K562 (cell line): ENCODE measurements around the gene CABLES1. TPM values are rescaled to one million over a fixed set of nuclear protein-coding genes. Genes with fewer than 3 reads are reported as not detected.

Experiments used
- ATAC-seq: fragments of 200-7000 bp; cut with Tn5 transposase; 3 replicates; pipeline ENCODE4 v1.9.1; 2020; ENCODE audit warnings: moderate library complexity
- BruUV-seq: library from RNA; stranded (reverse); fragments of 400-500 nt; replicated peaks from 2 replicates; lab custom pipeline; 2021; lab: Mats Ljungman, UMichigan
- CTCF ChIA-PET: fragments of 300-600 bp; formaldehyde crosslinking; extraction: SDS; loops from one replicate; lab custom pipeline; 2021; ENCODE audit warnings: low intra/inter-chr PET ratio; lab: Yijun Ruan, JAX
- POLR2A ChIA-PET: fragments of 300-600, 350-650 bp; sonication (Branson Sonifier 250); formaldehyde crosslinking; extraction: SDS; loops from one replicate; lab custom pipeline; 2021; ENCODE audit warnings: antibody characterized with exemption, inconsistent platforms; lab: Yijun Ruan, JAX
- DNase-seq, 4 experiments: peaks; one replicate each; pipeline versions ENCODE4 v3.0.0 to v3.0.0-alpha.2; 2011 to 2018; ENCODE audit warnings: low spot score in 3 of 4, mixed read lengths in 3 of 4; ENCODE audit errors: extremely low read depth in 1 of 4
- FAIRE-seq: peaks from 2 replicates; lab custom pipeline; 2011; peaks lifted over from hg19 to GRCh38; lab: Jason Lieb, UNC
- H2AFZ ChIP-seq: 2 replicates; pipeline ENCODE4 v1.6.0; 2011; ENCODE audit warnings: low read depth, low read length, control low read depth, inconsistent platforms
- H3K27ac ChIP-seq: fragments of 200-600 bp; 3 replicates; pipeline ENCODE4 v1.8.0; 2011; ENCODE audit warnings: low read depth, mild to moderate bottlenecking, control low read depth, inconsistent platforms, low read length, moderate library complexity, mixed read lengths; ENCODE audit errors: extremely low read depth
- H3K27me3 ChIP-seq, 2 experiments: fragments of 300-600 bp in 1 of 2; 2 replicates in 1 of 2; 3 replicates in 1 of 2; pipeline versions ENCODE4 v1.6.0 to v1.8.0; 2011; ENCODE audit warnings: inconsistent platforms in 2 of 2, low read length in 2 of 2, mild to moderate bottlenecking in 1 of 2, mixed read lengths in 1 of 2, moderate library complexity in 1 of 2; ENCODE audit not compliant: control insufficient read depth in 2 of 2, insufficient read depth in 2 of 2
- H3K36me3 ChIP-seq: fragments of 300-600 bp; 3 replicates; pipeline ENCODE4 v1.8.0; 2011; ENCODE audit warnings: mild to moderate bottlenecking, low read length, inconsistent platforms; ENCODE audit not compliant: control insufficient read depth, insufficient read depth
- H3K4me1 ChIP-seq, 2 experiments: fragments of 200-600 bp in 1 of 2; replicated peaks in 1 of 2; 2 replicates in 1 of 2; 3 replicates in 1 of 2; pipeline versions ENCODE4 v1.5.1 to v1.8.0; 2011; ENCODE audit warnings: inconsistent platforms in 2 of 2, low read length in 2 of 2, mild to moderate bottlenecking in 1 of 2, mixed read lengths in 1 of 2, moderate library complexity in 1 of 2; ENCODE audit not compliant: control insufficient read depth in 2 of 2, insufficient read depth in 2 of 2
- H3K4me2 ChIP-seq: 2 replicates; pipeline ENCODE4 v1.6.1; 2011; ENCODE audit warnings: low read length, control low read depth, inconsistent platforms, mixed read lengths; ENCODE audit not compliant: insufficient read depth
- H3K4me3 ChIP-seq: fragments of 200-600 bp; sonication (generic), shearing (Covaris generic); 2 replicates; pipeline ENCODE4 v1.5.1; 2016; ENCODE audit warnings: control low read depth, inconsistent platforms
- H3K79me2 ChIP-seq: fragments of 200-600 bp; 3 replicates; pipeline ENCODE4 v1.8.0; 2011; ENCODE audit warnings: low read length, inconsistent platforms; ENCODE audit not compliant: control insufficient read depth, insufficient read depth
- H3K9ac ChIP-seq, 2 experiments: 2 replicates each; pipeline versions ENCODE4 v1.6.0 to v1.6.1; 2011; ENCODE audit warnings: low read depth in 2 of 2, low read length in 2 of 2, control low read depth in 1 of 2, inconsistent platforms in 1 of 2, mild to moderate bottlenecking in 1 of 2, mixed read lengths in 1 of 2; ENCODE audit not compliant: insufficient read depth in 1 of 2
- H3K9me1 ChIP-seq: one replicate; pipeline ENCODE4 v1.6.0; 2011; ENCODE audit warnings: inconsistent platforms, mild to moderate bottlenecking, low read length, moderate library complexity; ENCODE audit not compliant: control insufficient read depth, insufficient read depth
- H3K9me3 ChIP-seq: replicated peaks from 2 replicates; pipeline ENCODE4 v1.5.1; 2011; ENCODE audit warnings: low read depth, low read length, inconsistent platforms; ENCODE audit not compliant: control insufficient read depth, insufficient read depth
- H4K20me1 ChIP-seq: replicated peaks from 2 replicates; pipeline ENCODE4 v1.6.1; 2011; ENCODE audit warnings: low read length, inconsistent platforms, mixed read lengths; ENCODE audit not compliant: control insufficient read depth, insufficient read depth
- BRCA1 ChIP-seq, 2 experiments: fragments of 450-650 bp in 1 of 2; sonication (generic) in 1 of 2; formaldehyde crosslinking in 1 of 2; IDR thresholded peaks; 2 replicates each; pipeline versions ENCODE4 v1.5.0 to v1.6.1; 2017 to 2020; ENCODE audit warnings: mild to moderate bottlenecking in 1 of 2, missing genetic modification reagents in 1 of 2
- CREB5 ChIP-seq: fragments of 250-450 bp; sonication (Bioruptor Pico); IDR thresholded peaks from 2 replicates; pipeline ENCODE4 v1.5.0; 2020; ENCODE audit warnings: mild to moderate bottlenecking
- HSF4 ChIP-seq: fragments of 250-450 bp; sonication (Bioruptor Pico); IDR thresholded peaks from 2 replicates; pipeline ENCODE4 v2.1.2; 2022; ENCODE audit warnings: mild to moderate bottlenecking, moderate library complexity, borderline replicate concordance
- MEIS2 ChIP-seq: fragments of 450-650 bp; IDR thresholded peaks from 2 replicates; pipeline ENCODE4 v1.6.1; 2014; ENCODE audit warnings: mild to moderate bottlenecking; ENCODE audit not compliant: partially characterized antibody
- NCOA2 ChIP-seq, 2 experiments: fragments of 450-650 bp; IDR thresholded peaks; 2 replicates each; pipeline ENCODE4 v1.6.1; 2018; ENCODE audit warnings: mild to moderate bottlenecking in 2 of 2, moderate library complexity in 1 of 2; ENCODE audit not compliant: partially characterized antibody in 2 of 2
- PATZ1 ChIP-seq: fragments of 250-450 bp; sonication (Bioruptor Pico); IDR thresholded peaks from 2 replicates; pipeline ENCODE4 v1.5.0; 2020; ENCODE audit warnings: mild to moderate bottlenecking, borderline replicate concordance
- PRDM10 ChIP-seq: fragments of 450-650 bp; IDR thresholded peaks from 2 replicates; pipeline ENCODE4 v1.6.1; 2018; ENCODE audit not compliant: partially characterized antibody
- PTRF ChIP-seq: fragments of 450-650 bp; IDR thresholded peaks from 2 replicates; pipeline ENCODE4 v1.6.1; 2016; ENCODE audit warnings: mild to moderate bottlenecking, missing genetic modification characterization, missing compliant biosample characterization
- TFE3 ChIP-seq: fragments of 450-650 bp; formaldehyde crosslinking; IDR thresholded peaks from 2 replicates; pipeline ENCODE4 v1.4.0; 2020; ENCODE audit warnings: mild to moderate bottlenecking, mixed read lengths
- WGBS: fragments of 100-300 bp; shearing (Covaris generic); methylation state at CpG from one replicate; pipeline ENCODE4 v1.1.6; 2016; ENCODE audit warnings: low coverage, mixed read lengths; ENCODE audit not compliant: insufficient coverage; ENCODE audit errors: missing lambda C conversion rate; 5-methylcytosine and 5-hydroxymethylcytosine counted together
- in situ Hi-C: fragments of 300-500 bp; cut with MboI; formaldehyde crosslinking; loops from 4 replicates; pipeline ENCODE4 v1.15.0; 2018; ENCODE audit warnings: inconsistent platforms, mixed read lengths
- intact Hi-C: fragments of 100-400 bp; cut with micrococcal nuclease; formaldehyde crosslinking; loops from 2 replicates; pipeline ENCODE4 v1.14.2; 2022
- polyA plus RNA-seq, 8 experiments: library from polyadenylated mRNA; depleted of rRNA in 4 of 8; stranded (reverse) in 5 of 8; unstranded in 3 of 8; fragments of >200 nt; fragmentation: Nextera tagmentation in 2 of 8; fragmentation: Illumina TruSeq in 1 of 8; extraction: Ambion mirVana in 2 of 8; extraction: Trizol in 1 of 8; gene quantifications; 2 replicates each; pipeline versions ENCODE4 v1.2.1 to v1.2.3, GENCODE V29; 2011 to 2014; ENCODE audit warnings: inconsistent platforms in 1 of 8, missing spikeins in 1 of 8
- total RNA-seq, 7 experiments: library from RNA; depleted of rRNA in 6 of 7; stranded (reverse); fragments of >200 nt in 6 of 7; fragmentation: Illumina TruSeq in 2 of 7; extraction: Trizol in 2 of 7; gene quantifications; 2 replicates each; pipeline versions ENCODE4 v1.2.1 to v1.2.3, GENCODE V29; 2011 to 2021; ENCODE audit warnings: low replicate concordance in 1 of 7

Gene CABLES1
- total and polyA plus RNA-seq, 9 of the 15 experiments (the other 6 are each of a cell fraction or from before 2014, with no cell fraction given), result 0.04 to 0.10 (median 0.06) TPM; not detected in 3

GRCh38 chr18:23247896-23248295 is 112.6 kb downstream of the CABLES1 start:
- no peaks in the 10 kb centered on the region; the same call in 1 of the 2 replicates for H3K9me3 ChIP-seq
- H3K36me3 ChIP-seq, result no peaks in the 10 kb centered on the region
- peaks cover 31 to 70% of the 10 kb centered on the region in 2 experiments; a peak in 4 of 5 replicates for H3K27me3 ChIP-seq
- ChIA-PET POLR2A (interaction anchor here (0.7 kb wide), 1 partner anchor 11 kb away, joined by 3 read pairs; no protein-coding TSS in a partner anchor), CTCF (no interaction called here)
- in situ Hi-C loops (no loop called here), intact Hi-C loops (no loop called here)
- DNase-seq, result no peak
- no peak overlapping the region for H3K4me2 ChIP-seq
- TF ChIP-seq NCOA2 (IDR thresholded peaks at IDR 0.05; ENCODE audit: partially characterized antibody in 2 of 2) (no peak), MEIS2 (no peak), PRDM10 (no peak), BRCA1 (IDR thresholded peaks at IDR 0.05) (no peak), BRCA1 (CRISPR knock-in tag; IDR thresholded peaks at IDR 0.05) (no peak), TFE3 (no peak), PTRF (tag) (no peak), HSF4 (no peak), CREB5 (CRISPR knock-in tag) (no peak), PATZ1 (CRISPR knock-in tag) (no peak)
- FAIRE-seq, result no peak
- no peaks in the 10 kb centered on the region for H3K9me1 ChIP-seq
- BruUV-seq, result no TSS peak
- no peaks in the 10 kb centered on the region for H4K20me1 ChIP-seq
- H3K79me2 ChIP-seq, result no peaks in the 10 kb centered on the region
- H3K4me1 ChIP-seq, result no peaks in the 10 kb centered on the region
- no peak overlapping the region for H2AFZ ChIP-seq
- no peak overlapping the region for H3K27ac ChIP-seq
- no peak for ATAC-seq
- no peak overlapping the region for H3K9ac ChIP-seq
- H3K4me3 ChIP-seq, result no peak overlapping the region
- 15% methylated on average over 14 of the region's 14 CpGs for WGBS
